Pancreas (tissue), 10 donors: ENCODE data around the gene MCM7. TPM values are rescaled to one million over a fixed set of nuclear protein-coding genes. Genes with fewer than 3 reads are reported as not detected.
A peak's percentile ranks its signal among the peaks of the same experiment; 100 is the strongest.

Experiments
- ATAC-seq, 4 donors: fragments of 200-7000 bp; cut with Tn5 transposase; one replicate each; pipeline versions ENCODE4 v1.8.0 to v1.9.1; 2020; ENCODE audit warnings: mild to moderate bottlenecking in 4 of 4, moderate library complexity in 4 of 4
- DNase-seq, 6 donors: peaks; one replicate each; pipeline ENCODE4 v3.0.0-alpha.2; 2020
- FAIRE-seq: peaks from 2 replicates; lab custom pipeline; 2012; peaks lifted over from hg19 to GRCh38; lab: Jason Lieb, UNC
- H3K27ac ChIP-seq, 4 donors: fragments of 200-600 bp; sonication (generic); 1 replicate in 3 of 4; 2 replicates in 1 of 4; pipeline versions ENCODE4 v1.5.0 to v1.8.0; 2020
- H3K27me3 ChIP-seq, 4 donors: fragments of 200-600 bp; one replicate each; pipeline ENCODE4 v1.8.0; 2021
- H3K36me3 ChIP-seq, 3 donors: fragments of 200-600 bp; sonication (generic) in 1 of 3; one replicate each; pipeline versions ENCODE4 v1.5.0 to v1.8.0; 2020 to 2021
- H3K4me1 ChIP-seq, 3 donors: fragments of 200-600 bp; one replicate each; pipeline ENCODE4 v1.8.0; 2021
- H3K4me3 ChIP-seq, 4 donors: fragments of 200-600 bp; sonication (generic) in 2 of 4; one replicate each; pipeline versions ENCODE4 v1.5.0 to v1.8.0; 2020 to 2021
- H3K9me3 ChIP-seq, 4 donors: fragments of 200-600 bp; one replicate each; pipeline ENCODE4 v1.8.0; 2021
- WGBS, 2 donors: extraction: QIAGEN DNeasy Blood & Tissue Kit; methylation state at CpG; one replicate each; pipeline ENCODE4 v1.1.7; 2013; 5-methylcytosine and 5-hydroxymethylcytosine counted together
- intact Hi-C, 3 donors: fragments of 100-400 bp; cut with DNase I; formaldehyde crosslinking; loops; one replicate each; pipeline versions ENCODE4 v1.11.1 to v1.14.2; 2022
- polyA plus RNA-seq, 2 donors: library from polyadenylated mRNA; stranded (reverse); fragments of 200-250 nt; gene quantifications; one replicate each; pipeline ENCODE4 v1.2.3, GENCODE V29; 2013
- total RNA-seq, 6 donors: library from RNA; stranded (reverse); fragmentation: NEBNext Ultra II Directional in 4 of 6; extraction: Animal tissue kit (Norgen Biotek cat#: 25700) in 4 of 6; gene quantifications; one replicate each; pipeline versions ENCODE4 v1.2.1 to v1.2.4, GENCODE V29; 2021 to 2023
- TF ChIP-seq, protein P1 (sequence below), 4 donors: fragments of 200-600 bp; sonication (generic) in 3 of 4; IDR thresholded peaks; one replicate each; pipeline versions ENCODE4 v1.5.0 to v1.8.0; 2021; ENCODE audit warnings: antibody characterized with exemption in 4 of 4
- donor health status: healthy with polysubstance abuse.
- donor health status: DM: no; HTN: no; CAD: no; lungs with moderate emphysema.
- donor health status: DM: no; HTN: no; CAD: no.
- donor health status: control.
- donor health status: control.
- donor health status: Bipolar disorder and iron deficiency.
- donor health status: DM: yes; HTN: yes; CAD: no.
- donor health status: DM: no; HTN: no; CAD: no.
- donor health status: DM: no; HTN: no; CAD: no.
- donor health status: DM: yes; HTN: yes; CAD: no.

The MCM7 gene
- total and polyA plus RNA-seq, 8 donors: 21.7 to 77.0 (median 27.4) TPM

DNA sequence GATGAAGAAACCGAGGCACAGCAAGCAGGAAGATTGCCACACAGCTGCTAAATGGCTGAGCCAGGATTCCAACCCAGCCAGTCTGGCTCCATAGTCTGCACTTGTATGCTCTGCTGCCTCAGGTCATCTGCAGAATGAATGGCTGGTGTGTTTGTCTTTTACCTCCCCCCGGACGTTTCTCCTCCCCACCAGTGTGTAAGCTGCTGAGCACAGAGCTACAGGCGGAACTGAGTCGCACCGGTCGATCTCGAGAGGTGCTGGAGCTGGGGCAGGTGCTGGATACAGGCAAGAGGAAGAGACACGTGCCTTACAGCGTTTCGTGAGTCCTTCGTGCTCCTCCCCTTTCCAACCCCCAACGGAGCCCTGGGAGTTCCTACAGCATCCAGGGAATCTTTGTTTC is 20.9 kb upstream of the MCM7 start:
- intact Hi-C loops: no loop called here
- ATAC-seq: no peak
- Histone ChIP-seq H3K9me3 (no peaks in the 10 kb centered on the region), H3K4me3 (no peak overlapping the region), H3K4me1 (peaks cover 0 to 11% (median 8%) of the 10 kb centered on the region in 3 donors), H3K36me3 (no peaks in the 10 kb centered on the region), H3K27ac (no peak overlapping the region), H3K27me3 (no peaks in the 10 kb centered on the region)
- WGBS, 2 donors: 54 to 57% methylated on average over 13 of the region's 13 CpGs
- FAIRE-seq: no peak
- DNase-seq: no peak
- TF ChIP-seq, protein P1, sequence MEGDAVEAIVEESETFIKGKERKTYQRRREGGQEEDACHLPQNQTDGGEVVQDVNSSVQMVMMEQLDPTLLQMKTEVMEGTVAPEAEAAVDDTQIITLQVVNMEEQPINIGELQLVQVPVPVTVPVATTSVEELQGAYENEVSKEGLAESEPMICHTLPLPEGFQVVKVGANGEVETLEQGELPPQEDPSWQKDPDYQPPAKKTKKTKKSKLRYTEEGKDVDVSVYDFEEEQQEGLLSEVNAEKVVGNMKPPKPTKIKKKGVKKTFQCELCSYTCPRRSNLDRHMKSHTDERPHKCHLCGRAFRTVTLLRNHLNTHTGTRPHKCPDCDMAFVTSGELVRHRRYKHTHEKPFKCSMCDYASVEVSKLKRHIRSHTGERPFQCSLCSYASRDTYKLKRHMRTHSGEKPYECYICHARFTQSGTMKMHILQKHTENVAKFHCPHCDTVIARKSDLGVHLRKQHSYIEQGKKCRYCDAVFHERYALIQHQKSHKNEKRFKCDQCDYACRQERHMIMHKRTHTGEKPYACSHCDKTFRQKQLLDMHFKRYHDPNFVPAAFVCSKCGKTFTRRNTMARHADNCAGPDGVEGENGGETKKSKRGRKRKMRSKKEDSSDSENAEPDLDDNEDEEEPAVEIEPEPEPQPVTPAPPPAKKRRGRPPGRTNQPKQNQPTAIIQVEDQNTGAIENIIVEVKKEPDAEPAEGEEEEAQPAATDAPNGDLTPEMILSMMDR (IDR thresholded peaks at IDR 0.05): no peak

DNA sequence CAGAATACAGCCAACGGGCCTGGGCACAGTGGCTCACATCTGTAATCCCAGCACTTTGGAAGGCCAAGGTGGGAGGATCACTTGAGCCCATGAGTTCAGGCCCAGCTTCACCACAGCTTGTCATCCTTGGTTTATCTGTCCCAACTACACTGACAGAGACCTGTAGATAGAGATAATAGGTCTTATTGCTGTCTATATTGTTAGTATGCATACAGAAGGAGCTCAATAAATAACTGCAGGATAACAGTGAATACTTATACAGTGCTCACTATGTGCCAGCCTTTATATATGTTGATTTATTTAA is 19.5 kb upstream of the MCM7 start:
- no peaks in the 10 kb centered on the region for H3K9me3 ChIP-seq
- intact Hi-C loops: no loop called here
- TF ChIP-seq, protein P1 (IDR thresholded peaks at IDR 0.05): no peak
- H3K27me3 ChIP-seq: no peaks in the 10 kb centered on the region
- no peak for FAIRE-seq
- H3K4me1 ChIP-seq: peaks cover 0 to 8% (median 2%) of the 10 kb centered on the region in 3 donors
- H3K4me3 ChIP-seq: no peak overlapping the region
- 51 to 53% methylated on average over 1 of the region's 1 CpG for WGBS, 2 donors
- no peaks in the 10 kb centered on the region for H3K36me3 ChIP-seq
- DNase-seq: no peak
- H3K27ac ChIP-seq: no peak overlapping the region
- ATAC-seq: no peak

DNA sequence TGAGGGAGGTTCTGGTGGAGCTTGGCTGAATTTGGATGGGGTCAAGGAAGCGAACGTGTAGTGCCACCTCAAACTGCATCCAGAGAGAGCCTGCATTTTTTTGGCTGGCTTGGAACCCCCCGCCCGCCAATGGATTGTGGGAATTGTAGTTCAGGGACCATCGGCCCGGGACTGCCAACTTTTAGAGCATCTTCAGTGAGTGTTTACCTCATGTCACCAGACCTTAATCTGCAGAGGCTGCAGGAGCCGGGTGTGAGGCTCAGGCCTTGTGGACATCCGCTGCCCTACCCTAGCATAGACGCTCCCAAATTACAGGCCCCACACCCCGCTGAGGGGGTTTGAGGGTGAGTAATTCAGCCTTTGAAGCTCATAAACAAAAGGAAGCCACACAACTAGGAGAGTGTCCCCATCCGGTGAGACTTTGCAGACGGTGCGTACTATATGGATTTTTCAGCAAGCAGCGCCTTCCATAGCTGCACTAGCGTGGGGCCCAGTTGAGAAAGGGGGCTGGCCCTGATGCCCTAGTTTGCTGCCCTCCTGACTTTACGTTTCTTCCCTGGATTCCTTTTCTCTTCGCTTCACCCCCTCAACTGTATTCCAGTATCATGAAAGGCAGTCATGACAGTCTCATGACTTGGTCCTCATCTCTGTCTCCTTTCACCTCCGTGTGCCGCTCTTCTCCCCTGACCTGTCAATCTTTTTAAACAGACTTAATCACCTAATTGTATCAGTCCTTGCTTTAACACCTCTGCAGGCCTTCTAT is 19.0 kb upstream of the MCM7 start:
- Histone ChIP-seq H3K4me3 (peak overlapping the region; percentile 2 to 75 (median 42)), H3K4me1 (peaks cover 0 to 6% (median 0%) of the 10 kb centered on the region in 3 donors), H3K9me3 (no peaks in the 10 kb centered on the region), H3K27ac (peak overlapping the region in 2 of 4 donors; percentile 88 to 93), H3K27me3 (no peaks in the 10 kb centered on the region), H3K36me3 (no peaks in the 10 kb centered on the region)
- DNase-seq (peak in 2 of 6 donors; percentile 50 to 56), ATAC-seq (peak; percentile 18 to 57 (median 44)), FAIRE-seq (no peak)
- TF ChIP-seq, protein P1 (IDR thresholded peaks at IDR 0.05): no peak
- intact Hi-C loops: no loop called here
- WGBS, 2 donors: 38 to 39% methylated on average over 19 of the region's 19 CpGs

DNA sequence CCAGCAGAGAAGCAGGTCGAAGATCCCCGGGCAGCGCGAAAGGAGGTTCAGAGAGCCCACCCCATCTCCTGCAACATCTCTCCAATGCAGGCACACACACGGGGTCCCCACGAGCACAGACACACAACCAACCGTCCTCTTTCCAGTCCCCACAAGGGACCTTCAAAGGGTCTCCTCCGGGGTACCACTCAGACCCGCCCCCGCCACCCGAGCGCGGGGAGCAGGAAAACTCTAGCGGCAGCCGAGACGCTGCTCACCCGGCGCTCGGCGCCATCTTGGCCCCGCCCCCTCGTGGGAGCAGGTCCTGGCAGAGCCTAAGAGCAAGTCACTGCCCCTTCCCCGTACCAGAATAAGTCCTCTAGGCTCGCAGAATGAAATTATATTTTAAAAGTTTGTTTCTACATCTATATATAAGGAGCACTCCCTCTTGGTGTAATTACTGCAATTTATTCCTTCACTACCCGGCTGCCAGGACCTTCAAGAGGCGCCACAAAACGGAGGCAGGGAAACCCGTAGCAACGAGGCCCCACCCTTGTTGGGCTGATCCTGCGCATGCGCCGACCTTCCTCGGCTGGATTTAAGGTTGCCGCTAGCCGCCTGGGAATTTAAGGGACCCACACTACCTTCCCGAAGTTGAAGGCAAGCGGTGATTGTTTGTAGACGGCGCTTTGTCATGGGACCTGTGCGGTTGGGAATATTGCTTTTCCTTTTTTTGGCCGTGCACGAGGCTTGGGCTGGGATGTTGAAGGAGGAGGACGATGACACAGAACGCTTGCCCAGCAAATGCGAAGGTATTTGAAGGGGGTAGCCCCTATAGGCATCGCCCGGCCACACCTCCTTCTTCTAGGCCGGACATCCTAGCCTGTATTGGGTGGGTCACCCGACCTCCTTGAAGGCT is 18.1 kb upstream of the MCM7 start, which contains the start of the genes CNPY4 and TAF6:
TSS of gene CNPY4 (plus strand) at position 563 of the 898 bp plus-strand sequence. CDS start at position 674, 111 bp downstream.
TSS of gene TAF6 (minus strand) at position 287 of the 898 bp plus-strand sequence. CDS start 5,149 bp downstream, outside the sequence.
- TF ChIP-seq, protein P1 (IDR thresholded peaks at IDR 0.05): no peak
- Histone ChIP-seq H3K9me3 (no peaks in the 10 kb centered on the region), H3K4me1 (peaks cover 0 to 6% (median 0%) of the 10 kb centered on the region in 3 donors), H3K4me3 (peak within 1 kb of the TSS; percentile 64 to 91 (median 70)), H3K27ac (peak within 1 kb of the TSS; percentile 88 to 97 (median 94)), H3K27me3 (no peaks in the 10 kb centered on the region), H3K36me3 (no peaks in the 10 kb centered on the region)
- peak; percentile 95 to 97 (median 96) for ATAC-seq
- intact Hi-C loops: no loop called here
- no peak for FAIRE-seq
- DNase-seq: peak; percentile 93 to 99 (median 96)
- WGBS, 2 donors: 0 to 1% methylated on average over 49 of the region's 49 CpGs
